Ishikawa (cell line): ENCODE results near the gene GLE1.

Source experiments
- CEBPB ChIP-seq: IDR thresholded peaks from 2 replicates; pipeline ENCODE4 v1.6.1; 2012
- CREB1 ChIP-seq: IDR thresholded peaks from 2 replicates; pipeline ENCODE4 v1.6.1; 2012; ENCODE audit warnings: low read depth
- EGR1 ChIP-seq: IDR thresholded peaks from 2 replicates; pipeline ENCODE4 v1.6.1; 2012
- EP300 ChIP-seq: IDR thresholded peaks from 2 replicates; pipeline ENCODE4 v1.6.1; 2012; ENCODE audit warnings: borderline replicate concordance
- FOXM1 ChIP-seq: IDR thresholded peaks from 2 replicates; pipeline ENCODE4 v1.6.1; 2012; ENCODE audit warnings: low read depth, borderline replicate concordance
- MAX ChIP-seq: IDR thresholded peaks from 2 replicates; pipeline ENCODE4 v1.6.1; 2012
- NFIC ChIP-seq: IDR thresholded peaks from 2 replicates; pipeline ENCODE4 v1.6.1; 2012
- RAD21 ChIP-seq: IDR thresholded peaks from 2 replicates; pipeline ENCODE4 v1.6.1; 2012; ENCODE audit warnings: low read depth
- REST ChIP-seq: IDR thresholded peaks from 2 replicates; pipeline ENCODE4 v1.6.1; 2012; ENCODE audit warnings: low read depth, mild to moderate bottlenecking
- TAF1 ChIP-seq: IDR thresholded peaks from 2 replicates; pipeline ENCODE4 v1.6.1; 2012; ENCODE audit warnings: low read depth, mild to moderate bottlenecking
- TCF12 ChIP-seq: IDR thresholded peaks from 2 replicates; pipeline ENCODE4 v1.6.1; 2012; ENCODE audit warnings: low read depth
- TEAD4 ChIP-seq: IDR thresholded peaks from 2 replicates; pipeline ENCODE4 v1.6.1; 2012
- USF1 ChIP-seq: IDR thresholded peaks from 2 replicates; pipeline ENCODE4 v1.6.1; 2012
- YY1 ChIP-seq: IDR thresholded peaks from 2 replicates; pipeline ENCODE4 v1.6.1; 2012; ENCODE audit warnings: low read depth
- ZBTB7A ChIP-seq: IDR thresholded peaks from 2 replicates; pipeline ENCODE4 v1.6.1; 2012; ENCODE audit warnings: low read depth

GLE1 gene

GRCh38 chr9:128486201-128486600, 18.3 kb upstream of the GLE1 start:
- no peak for TF ChIP-seq REST
- TF ChIP-seq EGR1 = no peak
- no peak for TF ChIP-seq FOXM1
- no peak for TF ChIP-seq CREB1
- TF ChIP-seq TEAD4 = no peak
- TF ChIP-seq TAF1 = no peak
- no peak for TF ChIP-seq EP300
- no peak for TF ChIP-seq CEBPB
- no peak for TF ChIP-seq RAD21

- TF ChIP-seq USF1 (no peak), CEBPB (no peak), FOXM1 (no peak)
Observed at GRCh38 chr9:128493424-128493823, 11.1 kb upstream of the GLE1 start.

- no peak for TF ChIP-seq REST
- TF ChIP-seq NFIC = peak; percentile 55
Observed at GRCh38 chr9:128494108-128494745, 10.3 kb upstream of the GLE1 start.

GRCh38 chr9:128494746-128495129, 9.8 kb upstream of the GLE1 start:
- TF ChIP-seq USF1 (no peak), EGR1 (no peak), MAX (no peak), TCF12 (no peak), TAF1 (no peak), YY1 (no peak), ZBTB7A (no peak), CREB1 (no peak), REST (no peak), NFIC (no peak), RAD21 (no peak), TEAD4 (no peak), FOXM1 (no peak)

- TF ChIP-seq YY1 = no peak
- TF ChIP-seq EGR1 = no peak
- TF ChIP-seq RAD21 = no peak
- no peak for TF ChIP-seq CREB1
- no peak for TF ChIP-seq ZBTB7A
- TF ChIP-seq TCF12 = no peak
- no peak for TF ChIP-seq TEAD4
- no peak for TF ChIP-seq FOXM1
- TF ChIP-seq REST = no peak
- no peak for TF ChIP-seq TAF1
- no peak for TF ChIP-seq NFIC
- no peak for TF ChIP-seq USF1
- no peak for TF ChIP-seq MAX
- no peak for TF ChIP-seq CEBPB
- TF ChIP-seq EP300 = no peak
Observed at GRCh38 chr9:128495296-128495695, 9.2 kb upstream of the GLE1 start.
